Measurements from ENCODE around the gene SLC19A3.
"Not testable (repeated sequence)": the region's sequence is repeated elsewhere in the genome, so short reads cannot be mapped to it uniquely, and the experiment has no call there.

SLC19A3 gene

GRCh38 chr2:227717687-227718567 is at the start of gene SLC19A3:
TSS of gene SLC19A3 (minus strand) at chr2:227718028. CDS start at chr2:227702318, 15,710 bp downstream.
- in situ Hi-C loops (cut with MboI; ENCODE audit: low sequenced_read_pairs) = no loop called here

GRCh38 chr2:227766373-227766883 is 48.6 kb upstream of the SLC19A3 start:
- in situ Hi-C loops (cut with MboI; ENCODE audit: low sequenced_read_pairs) = loop anchor here (25.0 kb wide), 1 partner anchor 629 kb away; no protein-coding TSS in a partner anchor

GRCh38 chr2:227765788-227766372 is 48.1 kb upstream of the SLC19A3 start:
- in situ Hi-C loops (cut with MboI; ENCODE audit: low sequenced_read_pairs) = loop anchor here (25.0 kb wide), 1 partner anchor 629 kb away; no protein-coding TSS in a partner anchor

GRCh38 chr2:227761740-227762476 is 44.1 kb upstream of the SLC19A3 start:
- in situ Hi-C loops (cut with MboI; ENCODE audit: low sequenced_read_pairs) = loop anchor here (25.0 kb wide), 1 partner anchor 625 kb away; no protein-coding TSS in a partner anchor

- in situ Hi-C loops (cut with MboI; ENCODE audit: low sequenced_read_pairs) = loop anchor here (25.0 kb wide), 1 partner anchor 622 kb away; no protein-coding TSS in a partner anchor
Measured at GRCh38 chr2:227759411-227760118, 41.7 kb upstream of the SLC19A3 start.

- in situ Hi-C loops (cut with MboI; ENCODE audit: low sequenced_read_pairs) = loop anchor here (25.0 kb wide), 1 partner anchor 619 kb away; no protein-coding TSS in a partner anchor
Measured at GRCh38 chr2:227756261-227756660, 38.4 kb upstream of the SLC19A3 start.

GRCh38 chr2:227748079-227748478 is 30.3 kb upstream of the SLC19A3 start:
- in situ Hi-C loops (cut with MboI; ENCODE audit: low sequenced_read_pairs) = no loop called here

GRCh38 chr2:227745594-227745993 is 27.8 kb upstream of the SLC19A3 start, which contains the start of gene SCYGR8:
TSS of gene SCYGR8 (plus strand) at chr2:227745894. CDS start at chr2:227745894, 0 bp downstream.
- in situ Hi-C loops (cut with MboI; ENCODE audit: low sequenced_read_pairs) = no loop called here

- in situ Hi-C loops (cut with MboI; ENCODE audit: low sequenced_read_pairs) = not testable (repeated sequence)
Measured at GRCh38 chr2:227740705-227741104, 22.9 kb upstream of the SLC19A3 start.

- in situ Hi-C loops (cut with MboI; ENCODE audit: low sequenced_read_pairs) = no loop called here
Measured at GRCh38 chr2:227739351-227739750, 21.5 kb upstream of the SLC19A3 start.

GRCh38 chr2:227728035-227728434 is 10.2 kb upstream of the SLC19A3 start, which contains the start of gene SCYGR7:
TSS of gene SCYGR7 (plus strand) at chr2:227728335. CDS start at chr2:227728335, 0 bp downstream.
- in situ Hi-C loops (cut with MboI; ENCODE audit: low sequenced_read_pairs) = no loop called here

- in situ Hi-C loops (cut with MboI; ENCODE audit: low sequenced_read_pairs) = no loop called here
Measured at GRCh38 chr2:227724394-227725039, 6.7 kb upstream of the SLC19A3 start, which contains the start of gene SCYGR6. TSS of gene SCYGR6 (minus strand) at chr2:227724757. CDS start at chr2:227724757, 0 bp downstream.

- in situ Hi-C loops (cut with MboI; ENCODE audit: low sequenced_read_pairs) = not testable (repeated sequence)
Measured at GRCh38 chr2:227722821-227723220, 5.0 kb upstream of the SLC19A3 start.

GRCh38 chr2:227720680-227721079 is 2.9 kb upstream of the SLC19A3 start:
- in situ Hi-C loops (cut with MboI; ENCODE audit: low sequenced_read_pairs) = no loop called here

GRCh38 chr2:227719641-227720040 is 1.8 kb upstream of the SLC19A3 start:
- in situ Hi-C loops (cut with MboI; ENCODE audit: low sequenced_read_pairs) = no loop called here

GRCh38 chr2:227716501-227716900 is 1.3 kb downstream of the SLC19A3 start:
- in situ Hi-C loops (cut with MboI; ENCODE audit: low sequenced_read_pairs) = no loop called here

GRCh38 chr2:227713291-227713690 is 4.5 kb downstream of the SLC19A3 start:
- in situ Hi-C loops (cut with MboI; ENCODE audit: low sequenced_read_pairs) = no loop called here

GRCh38 chr2:227710986-227711385 is 6.8 kb downstream of the SLC19A3 start:
- in situ Hi-C loops (cut with MboI; ENCODE audit: low sequenced_read_pairs) = no loop called here

- in situ Hi-C loops (cut with MboI; ENCODE audit: low sequenced_read_pairs) = no loop called here
Measured at GRCh38 chr2:227707390-227707789, 10.4 kb downstream of the SLC19A3 start.

Measured in HL-60/S4 treated with phorbol 12-myristate 13-acetate at 8.2 ng/mL for 4 days and 3 days (cell line).